GM12878 (cell line): ENCODE data around the gene CCDC80. TPM values are rescaled to one million over a fixed set of nuclear protein-coding genes. Genes with fewer than 3 reads are reported as not detected.

Experiments
- ATAC-seq: fragments of 200-7000 bp; cut with Tn5 transposase; 3 replicates; pipeline ENCODE4 v1.9.1; 2020; ENCODE audit warnings: mild to moderate bottlenecking, moderate library complexity
- BruUV-seq: library from RNA; stranded (reverse); fragments of 400-500 nt; replicated peaks from 2 replicates; lab custom pipeline; 2021; lab: Mats Ljungman, UMichigan
- CTCF ChIA-PET: fragments of 300-600 bp; sonication (Branson Sonifier 250); formaldehyde crosslinking; extraction: SDS; loops from one replicate; lab custom pipeline; 2021; ENCODE audit warnings: inconsistent platforms; lab: Yijun Ruan, JAX
- POLR2A ChIA-PET: fragments of 350-600 bp; formaldehyde crosslinking; extraction: SDS; loops from one replicate; lab custom pipeline; 2021; ENCODE audit warnings: inconsistent platforms; lab: Charles Lee
- RAD21 ChIA-PET: fragments of 300-600 bp; sonication (Branson Sonifier 250); formaldehyde crosslinking; loops from one replicate; lab custom pipeline; 2023; ENCODE audit warnings: antibody characterized with exemption; ENCODE audit not compliant: unreplicated experiment; lab: Charles Lee
- SMC1A ChIA-PET: fragments of 300-600 bp; sonication (Branson Sonifier 250); formaldehyde crosslinking; loops from one replicate; lab custom pipeline; 2023; ENCODE audit not compliant: unreplicated experiment, uncharacterized antibody; lab: Charles Lee
- DNase-seq: peaks from one replicate; pipeline ENCODE4 v3.0.0-alpha.2; 2011; ENCODE audit warnings: low read depth, low spot score
- FAIRE-seq: peaks from 3 replicates; lab custom pipeline; 2011; peaks lifted over from hg19 to GRCh38; lab: Jason Lieb, UNC
- H2AFZ ChIP-seq: 2 replicates; pipeline ENCODE4 v1.6.0; 2011; ENCODE audit warnings: low read depth, low read length, control low read depth; ENCODE audit not compliant: control insufficient read depth
- H3K27ac ChIP-seq: 2 replicates; pipeline ENCODE4 v1.5.1; 2011; ENCODE audit warnings: control low read depth; ENCODE audit not compliant: control insufficient read depth, insufficient read depth
- H3K27me3 ChIP-seq, 2 experiments: replicated peaks in 1 of 2; 2 replicates each; pipeline versions ENCODE4 v1.6.0 to v1.6.1; 2011; ENCODE audit warnings: low read length in 1 of 2; ENCODE audit not compliant: control insufficient read depth in 2 of 2, insufficient read depth in 2 of 2
- H3K36me3 ChIP-seq, 2 experiments: 2 replicates each; pipeline ENCODE4 v1.5.1; 2011; ENCODE audit warnings: low read length in 1 of 2; ENCODE audit not compliant: control insufficient read depth in 2 of 2, insufficient read depth in 2 of 2
- H3K4me1 ChIP-seq: 2 replicates; pipeline ENCODE4 v1.6.1; 2011; ENCODE audit warnings: mild to moderate bottlenecking, low read length, moderate library complexity, mixed read lengths; ENCODE audit not compliant: control insufficient read depth, insufficient read depth
- H3K4me2 ChIP-seq: 2 replicates; pipeline ENCODE4 v1.6.0; 2011; ENCODE audit warnings: control low read depth; ENCODE audit not compliant: control insufficient read depth, insufficient read depth
- H3K4me3 ChIP-seq: fragments of 200-600 bp; sonication (generic); 2 replicates; pipeline ENCODE4 v1.5.1; 2016
- H3K79me2 ChIP-seq: 2 replicates; pipeline ENCODE4 v1.6.0; 2011; ENCODE audit warnings: low read length; ENCODE audit not compliant: control insufficient read depth, insufficient read depth
- H3K9ac ChIP-seq: 2 replicates; pipeline ENCODE4 v1.8.0; 2011; ENCODE audit warnings: low read length, control low read depth, mixed read lengths; ENCODE audit not compliant: control insufficient read depth, insufficient read depth
- H3K9me3 ChIP-seq: replicated peaks from 3 replicates; pipeline ENCODE4 v1.5.1; 2011; ENCODE audit warnings: mild to moderate bottlenecking, low read length; ENCODE audit not compliant: control insufficient read depth, insufficient read depth
- H4K20me1 ChIP-seq: 2 replicates; pipeline ENCODE4 v1.6.0; 2011; ENCODE audit not compliant: control insufficient read depth, insufficient read depth
- ATF2 ChIP-seq: IDR thresholded peaks from 2 replicates; pipeline ENCODE4 v1.6.1; 2012; ENCODE audit warnings: low read length, inconsistent platforms
- BCL3 ChIP-seq: IDR thresholded peaks from 2 replicates; pipeline ENCODE4 v1.6.1; 2011; ENCODE audit warnings: borderline replicate concordance, low read depth, mild to moderate bottlenecking, moderate library complexity, low read length; ENCODE audit not compliant: insufficient read depth, poor library complexity, severe bottlenecking
- CHD4 ChIP-seq: fragments of 200-600 bp; sonication (generic); IDR thresholded peaks from 2 replicates; pipeline ENCODE4 v1.6.1; 2016; ENCODE audit warnings: mild to moderate bottlenecking
- DPF2 ChIP-seq: fragments of 450-650 bp; IDR thresholded peaks from 2 replicates; pipeline ENCODE4 v1.6.1; 2017; ENCODE audit warnings: mild to moderate bottlenecking
- E2F8 ChIP-seq: fragments of 450-650 bp; IDR thresholded peaks from 2 replicates; pipeline ENCODE4 v1.6.1; 2018; ENCODE audit warnings: mild to moderate bottlenecking, low read depth, moderate library complexity; ENCODE audit not compliant: partially characterized antibody
- ESRRA ChIP-seq: IDR thresholded peaks from 2 replicates; pipeline ENCODE4 v1.6.1; 2012; ENCODE audit warnings: mild to moderate bottlenecking, low read length, improper control_type of control experiment
- POLR2A ChIP-seq: IDR thresholded peaks from 2 replicates; pipeline ENCODE4 v1.6.1; 2011; ENCODE audit warnings: low read depth, mild to moderate bottlenecking, low read length
- POLR2AphosphoS2 ChIP-seq: IDR thresholded peaks from 2 replicates; pipeline ENCODE4 v1.6.1; 2011; ENCODE audit warnings: low read depth, mild to moderate bottlenecking, low read length, improper control_type of control experiment, moderate library complexity
- RCOR1 ChIP-seq: conservative IDR thresholded peaks from 2 replicates; pipeline ENCODE4 v1.6.1; 2012; ENCODE audit warnings: low read depth, low read length, improper control_type of control experiment
- SIN3A ChIP-seq: IDR thresholded peaks from 2 replicates; pipeline ENCODE4 v1.6.1; 2012; ENCODE audit warnings: low read depth, low read length, improper control_type of control experiment
- ZNF274 ChIP-seq: IDR thresholded peaks from one replicate; pipeline ENCODE4 v1.8.0; 2011; ENCODE audit not compliant: insufficient read length, insufficient read depth
- WGBS: methylation state at CpG from one replicate; pipeline ENCODE4 v1.1.6; 2016; ENCODE audit warnings: low lambda C conversion rate; ENCODE audit not compliant: insufficient replicate concordance, insufficient coverage; ENCODE audit errors: missing lambda C conversion rate; 5-methylcytosine and 5-hydroxymethylcytosine counted together
- in situ Hi-C: fragments of 300-500 bp; cut with MboI; formaldehyde crosslinking; loops from 9 replicates; pipeline ENCODE4 v1.14.3; 2018; ENCODE audit warnings: mixed read lengths
- intact Hi-C: fragments of 100-400 bp; cut with micrococcal nuclease; formaldehyde crosslinking; loops from one replicate; pipeline ENCODE4 v1.14.2; 2022; ENCODE audit not compliant: unreplicated experiment
- polyA plus RNA-seq, 11 experiments: library from polyadenylated mRNA; depleted of rRNA in 4 of 11; unstranded in 6 of 11; stranded (reverse) in 5 of 11; fragments of >200 nt; fragmentation: Nextera tagmentation in 4 of 11; fragmentation: Illumina TruSeq in 1 of 11; extraction: Ambion mirVana in 4 of 11; extraction: Trizol in 1 of 11; gene quantifications; 1 replicate in 1 of 11; 2 replicates in 10 of 11; pipeline versions ENCODE4 v1.2.1 to v1.2.3, GENCODE V29; 2011 to 2016; ENCODE audit warnings: inconsistent platforms in 2 of 11, missing spikeins in 2 of 11, low read depth in 1 of 11
- total RNA-seq, 4 experiments: library from RNA; depleted of rRNA in 3 of 4; stranded (reverse); fragments of >200 nt in 3 of 4; fragmentation: Illumina TruSeq in 1 of 4; extraction: Trizol in 1 of 4; gene quantifications; 2 replicates each; pipeline versions ENCODE4 v1.2.1 to v1.2.3, GENCODE V29; 2013 to 2021

The CCDC80 gene
- total and polyA plus RNA-seq, 10 of the 15 experiments (the other 5 are each of a cell fraction or from before 2014, with no cell fraction given), result 0.01 to 0.59 (median 0.21) TPM; not detected in 5

GRCh38 chr3:112629425-112629824, 11.5 kb downstream of the CCDC80 start:
- DNase-seq (no peak), FAIRE-seq (no peak), ATAC-seq (peak; percentile 63)
- Histone ChIP-seq H3K9me3 (no peaks in the 10 kb centered on the region), H2AFZ (no peak overlapping the region), H3K4me3 (no peak overlapping the region), H4K20me1 (no peaks in the 10 kb centered on the region), H3K4me1 (no peaks in the 10 kb centered on the region), H3K4me2 (no peak overlapping the region), H3K36me3 (no peaks in the 10 kb centered on the region), H3K79me2 (no peaks in the 10 kb centered on the region), H3K27ac (no peak overlapping the region), H3K9ac (no peak overlapping the region), H3K27me3 (0 out of 4 replicates have a peak, but pooled peaks cover 0 to 4% of the 10 kb centered on the region in 2 experiments)
- in situ Hi-C loops (no loop called here), intact Hi-C loops (no loop called here)
- TF ChIP-seq DPF2, result no peak
- BruUV-seq, result no TSS peak
- ChIA-PET POLR2A (no interaction called here), SMC1A (interaction anchor here (1.1 to 1.3 kb wide), 2 partner anchors 14 to 61 kb away, joined by 3 to 4 read pairs; no protein-coding TSS in a partner anchor), RAD21 (interaction anchor here (1.9 kb wide), 1 partner anchor 350 kb away, joined by 5 read pairs; no protein-coding TSS in a partner anchor), CTCF (interaction anchor here (0.5 to 3.2 kb wide), 4 partner anchors 8 to 347 kb away, joined by 3 to 16 read pairs (median 6); no protein-coding TSS in a partner anchor)
- WGBS, result 26% methylated on average over 7 of the region's 7 CpGs

- BruUV-seq, result no TSS peak
- Histone ChIP-seq H3K4me2 (no peak overlapping the region), H3K9ac (no peak overlapping the region), H3K4me3 (no peak overlapping the region), H2AFZ (no peak overlapping the region), H3K79me2 (no peaks in the 10 kb centered on the region), H3K9me3 (no peaks in the 10 kb centered on the region), H3K36me3 (no peaks in the 10 kb centered on the region), H4K20me1 (no peaks in the 10 kb centered on the region), H3K4me1 (no peaks in the 10 kb centered on the region), H3K27me3 (0 out of 4 replicates have a peak, but pooled peaks cover 0 to 4% of the 10 kb centered on the region in 2 experiments), H3K27ac (no peak overlapping the region)
- RAD21 ChIA-PET, result interaction anchor here (1.9 kb wide), 1 partner anchor 351 kb away, joined by 5 read pairs; no protein-coding TSS in a partner anchor
- CTCF ChIA-PET, result interaction anchor here (1.7 to 3.2 kb wide), 2 partner anchors 9 to 15 kb away, joined by 6 to 16 read pairs; no protein-coding TSS in a partner anchor
- ATAC-seq (no peak), FAIRE-seq (no peak), DNase-seq (no peak)
- 6% methylated on average over 1 of the region's 1 CpG for WGBS
- in situ Hi-C loops, result no loop called here
- intact Hi-C loops, result no loop called here
- POLR2A ChIA-PET, result interaction anchor here (0.5 kb wide), 1 partner anchor 20 kb away, joined by 5 read pairs; no protein-coding TSS in a partner anchor
- SMC1A ChIA-PET, result interaction anchor here (1.3 to 1.4 kb wide), 2 partner anchors 15 to 16 kb away, joined by 3 read pairs; no protein-coding TSS in a partner anchor
- TF ChIP-seq SIN3A (no peak), ESRRA (no peak), ATF2 (no peak), ZNF274 (no peak), RCOR1 (no peak), E2F8 (no peak), CHD4 (no peak), POLR2AphosphoS2 (no peak), POLR2A (no peak), BCL3 (no peak)
These were observed 12.9 kb downstream of the CCDC80 start for GRCh38 chr3:112627919-112628466.
